ENCODE data around the gene NRXN3.
A peak's percentile ranks its signal among the peaks of the same experiment; 100 is the strongest.

The NRXN3 gene

DNA sequence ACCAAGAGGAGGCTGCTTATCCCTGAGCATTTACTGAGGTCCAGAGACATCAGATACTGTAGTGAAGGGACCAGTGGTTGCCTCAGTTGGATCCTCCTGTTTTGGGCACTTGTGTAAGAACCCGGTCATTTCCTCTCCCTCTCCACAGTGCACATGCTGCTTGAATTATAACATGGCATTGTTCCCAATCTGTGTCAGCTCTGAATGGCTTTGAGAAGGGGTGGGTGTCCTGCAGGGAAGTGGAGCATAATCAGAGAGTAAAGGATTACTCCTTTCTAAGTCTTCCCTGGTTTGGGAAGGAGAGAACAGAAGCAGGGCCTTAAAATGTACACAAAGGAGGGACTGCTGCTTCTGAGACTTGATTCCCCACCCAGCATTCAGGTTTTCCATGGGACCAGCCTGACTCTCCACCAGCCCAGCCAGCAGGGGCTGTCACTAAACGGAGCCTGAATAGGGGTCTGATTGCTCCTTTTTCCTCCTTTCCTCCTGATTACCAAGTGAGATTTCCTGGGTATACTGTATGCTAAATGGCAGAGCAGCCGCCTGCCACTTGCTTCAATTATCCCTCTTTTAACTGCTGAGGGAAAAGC, 78.4 kb downstream of the NRXN3 start:
- DNase-seq: peak; percentile 87

- no peak for DNase-seq
Measured at GRCh38 chr14:78251308-78251707, 81.1 kb downstream of the NRXN3 start.

DNA sequence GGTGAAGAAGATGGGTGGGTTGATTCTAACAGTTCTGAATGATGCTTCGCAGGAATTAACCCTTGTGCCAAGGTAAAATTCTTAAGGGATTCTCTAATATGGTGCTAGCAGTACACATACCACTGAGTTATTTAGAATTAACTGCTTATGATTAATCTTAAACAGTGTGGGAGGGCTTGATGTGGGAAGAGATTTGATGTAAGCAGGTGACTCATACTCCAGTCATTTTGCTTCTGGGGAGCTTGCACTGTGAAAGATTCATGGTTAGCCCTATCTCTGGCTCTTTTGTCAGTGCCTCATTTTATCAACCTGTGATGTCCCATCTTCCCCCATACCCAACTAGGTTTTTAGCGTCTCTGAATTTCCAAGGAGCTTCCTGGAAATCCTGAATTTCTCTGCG, 83.8 kb downstream of the NRXN3 start:
- DNase-seq: no peak

- DNase-seq: peak; percentile 97
Measured at GRCh38 chr14:78254911-78255461, 84.8 kb downstream of the NRXN3 start.

DNA sequence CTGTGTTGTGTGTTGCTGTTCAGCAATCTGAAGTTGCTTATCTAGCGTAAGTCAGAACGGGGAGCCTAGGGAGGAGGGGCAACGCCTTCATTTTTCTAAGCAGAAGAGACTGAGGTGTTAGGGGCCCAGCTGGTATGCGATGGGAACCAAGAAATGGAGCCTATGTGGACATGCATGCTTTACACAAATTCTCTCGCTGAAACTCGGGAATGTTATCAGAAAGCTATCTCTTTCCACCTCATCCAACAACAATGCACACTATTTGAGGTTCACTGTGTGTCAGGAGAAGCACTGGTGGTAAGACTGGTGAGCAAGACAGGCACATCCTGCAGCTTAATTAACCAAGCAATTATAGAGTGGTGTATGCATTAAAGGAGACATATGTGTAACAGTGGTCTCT, 89.7 kb downstream of the NRXN3 start:
- peak; percentile 23 for DNase-seq

GRCh38 chr14:78278464-78279250, 108.5 kb downstream of the NRXN3 start:
- DNase-seq: peak; percentile 96

GRCh38 chr14:78282437-78282836, 112.3 kb downstream of the NRXN3 start:
- peak; percentile 95 for DNase-seq

GRCh38 chr14:78286210-78286609, 116.0 kb downstream of the NRXN3 start:
- no peak for DNase-seq

DNA sequence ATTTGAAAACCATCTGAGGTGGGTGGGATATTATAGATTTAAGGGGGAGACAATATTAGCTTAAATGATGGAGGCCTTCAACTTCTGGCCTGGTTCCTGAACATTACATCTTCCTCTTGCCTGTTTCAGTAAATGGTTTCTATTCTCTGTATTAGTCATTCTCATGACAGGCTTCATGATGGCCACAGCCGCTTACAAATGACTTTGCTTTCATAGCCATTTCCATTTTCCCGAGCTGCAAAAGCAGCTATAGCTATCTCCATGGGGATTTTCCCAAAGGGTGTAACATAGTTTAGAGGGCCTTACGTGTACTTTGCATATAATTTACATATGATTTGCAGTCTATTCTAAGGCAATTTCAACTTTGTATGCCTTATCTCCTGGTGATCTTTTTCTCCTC, 121.8 kb downstream of the NRXN3 start:
- DNase-seq: no peak

DNA sequence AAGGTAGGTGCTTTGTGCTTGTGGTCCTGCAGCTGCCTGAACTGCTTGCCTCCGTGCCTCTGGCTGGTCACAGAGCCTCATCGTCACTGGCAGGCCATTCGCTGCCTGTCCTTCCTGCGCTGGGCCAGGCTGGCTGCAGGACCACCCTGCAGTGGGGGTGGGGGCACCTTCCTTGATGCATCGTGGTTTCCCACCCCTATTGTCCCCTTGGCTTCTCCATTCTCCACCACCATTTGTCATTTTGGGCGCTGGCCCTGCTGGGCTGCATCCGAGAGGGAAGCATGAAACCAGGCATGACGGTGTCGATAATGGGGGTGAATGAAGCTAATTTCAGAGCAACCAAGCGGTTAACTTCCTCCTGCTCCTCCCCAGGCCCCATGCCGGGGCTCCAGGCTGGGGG, 127.7 kb downstream of the NRXN3 start:
- DNase-seq: no peak

GRCh38 chr14:78298298-78298697, 128.1 kb downstream of the NRXN3 start:
- no peak for DNase-seq

GRCh38 chr14:78302841-78303240, 132.7 kb downstream of the NRXN3 start:
- DNase-seq: peak; percentile 34

GRCh38 chr14:78307671-78308070, 137.5 kb downstream of the NRXN3 start:
- peak; percentile 98 for DNase-seq

DNA sequence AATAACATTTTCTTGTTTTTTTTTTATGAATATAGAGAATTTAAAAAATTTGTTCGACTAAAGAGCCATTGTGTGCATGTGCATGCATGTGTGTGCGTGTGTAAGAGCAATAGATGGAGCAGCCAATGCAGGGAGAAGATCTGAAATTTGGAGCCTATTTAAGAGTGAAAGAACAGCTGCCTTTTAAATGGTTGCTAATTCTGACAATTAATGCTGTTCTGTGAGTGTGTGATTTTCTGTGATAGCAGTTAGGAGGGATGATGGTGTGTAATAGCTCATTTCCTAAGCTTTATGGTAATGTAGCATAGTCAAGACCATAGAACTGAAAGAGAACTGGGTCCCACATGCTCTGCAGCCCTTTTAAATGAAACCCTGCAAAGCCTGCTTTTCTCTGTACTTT, 137.9 kb downstream of the NRXN3 start:
- peak; percentile 88 for DNase-seq

DNA sequence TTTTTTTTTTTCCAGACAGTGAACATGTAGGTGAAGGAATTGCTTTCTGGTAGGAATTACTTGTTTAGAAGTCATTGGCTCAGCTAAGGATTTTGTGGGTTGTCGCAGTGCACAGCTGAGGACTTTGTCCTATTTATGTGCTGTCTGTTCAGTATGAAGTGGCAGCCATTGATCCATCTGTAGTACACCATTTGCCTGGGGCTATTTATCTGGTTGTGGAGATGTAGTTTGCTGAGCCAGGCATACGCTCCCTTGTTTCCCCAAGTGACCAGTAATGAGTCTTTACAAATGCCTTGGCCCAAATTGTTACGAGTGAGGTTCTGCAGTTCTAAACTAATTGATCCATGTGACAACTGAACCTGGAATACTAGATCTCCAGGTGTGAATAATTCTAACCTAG, 140.1 kb downstream of the NRXN3 start:
- peak; percentile 97 for DNase-seq

GRCh38 chr14:78313499-78313898, 143.3 kb downstream of the NRXN3 start:
- DNase-seq: no peak

DNA sequence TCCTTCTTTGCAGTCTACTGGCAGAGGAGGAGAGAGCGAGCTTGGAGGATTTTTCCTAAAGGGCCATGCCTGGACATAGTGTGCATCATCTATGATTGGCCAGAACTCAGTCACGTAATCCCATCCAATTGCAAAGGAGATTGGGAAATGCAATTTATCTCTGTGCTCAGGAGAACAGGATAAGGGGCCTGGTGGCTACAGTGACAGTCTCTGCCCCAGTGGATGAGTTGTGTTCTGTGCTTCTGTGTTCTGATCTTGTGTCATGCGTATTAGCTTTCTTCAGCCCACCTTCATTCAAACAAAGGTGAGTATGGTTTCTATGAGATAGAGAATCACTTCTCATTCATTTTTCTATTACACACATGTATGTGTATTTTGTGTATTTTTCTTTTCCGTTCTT, 144.3 kb downstream of the NRXN3 start:
- peak; percentile 41 for DNase-seq

DNA sequence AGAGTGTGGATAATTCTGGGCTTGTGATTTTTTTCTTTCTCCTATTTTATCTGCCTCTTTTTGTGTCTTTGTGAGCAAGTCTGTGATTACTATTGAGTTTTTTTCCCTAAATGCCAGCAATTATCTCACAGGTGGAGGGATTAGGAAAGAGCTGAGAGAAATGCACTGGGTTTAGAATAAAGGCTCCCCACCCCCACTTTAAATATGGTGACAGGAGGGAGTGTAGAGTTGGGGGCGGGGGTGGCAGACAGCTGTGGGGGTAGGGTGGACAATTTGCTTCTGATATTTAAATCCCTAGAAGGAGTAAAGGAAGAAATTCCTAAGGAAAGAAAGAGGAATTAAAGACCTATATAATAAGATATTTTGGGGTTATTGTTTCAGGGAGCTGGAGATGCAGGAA, 145.9 kb downstream of the NRXN3 start:
- DNase-seq: peak; percentile 97

DNA sequence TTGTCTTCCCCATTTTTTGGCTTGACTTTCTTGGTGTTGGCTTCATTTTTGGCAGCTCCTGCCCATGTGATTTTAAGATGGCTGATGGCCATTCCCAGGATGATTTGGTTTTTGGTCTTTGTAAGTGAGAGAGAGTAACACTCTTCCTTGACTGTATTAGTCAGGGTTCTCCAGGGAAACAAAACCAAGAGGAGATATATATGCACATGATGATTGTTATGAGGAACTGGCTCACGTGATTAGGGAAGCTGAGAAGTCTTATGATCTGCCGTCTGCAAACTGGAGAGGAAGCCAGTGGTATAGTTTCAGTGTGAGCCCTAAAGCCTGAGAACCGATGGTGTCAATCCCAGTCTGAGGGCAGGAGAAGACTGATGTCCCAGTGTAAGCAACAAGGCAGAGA, 146.6 kb downstream of the NRXN3 start:
- DNase-seq: no peak

DNA sequence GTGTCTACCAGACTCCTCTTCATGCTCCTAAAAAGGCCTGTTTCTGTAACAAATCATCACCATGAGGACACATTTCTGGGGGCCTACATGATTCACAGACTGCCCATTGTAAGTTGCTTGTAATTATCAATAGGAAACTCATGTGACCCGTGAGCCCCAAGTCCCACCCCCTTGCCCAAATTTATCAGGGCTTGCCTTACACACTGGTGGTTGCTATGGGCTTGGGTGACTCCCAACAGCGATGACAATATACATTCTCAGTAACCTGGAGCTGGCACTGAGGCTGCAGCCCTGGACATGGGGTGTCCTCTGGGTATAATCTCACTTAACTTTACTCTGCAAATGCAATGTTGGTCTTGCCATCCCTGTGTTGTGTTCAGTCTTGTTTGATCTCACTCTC, 149.2 kb downstream of the NRXN3 start:
- DNase-seq: no peak

DNA sequence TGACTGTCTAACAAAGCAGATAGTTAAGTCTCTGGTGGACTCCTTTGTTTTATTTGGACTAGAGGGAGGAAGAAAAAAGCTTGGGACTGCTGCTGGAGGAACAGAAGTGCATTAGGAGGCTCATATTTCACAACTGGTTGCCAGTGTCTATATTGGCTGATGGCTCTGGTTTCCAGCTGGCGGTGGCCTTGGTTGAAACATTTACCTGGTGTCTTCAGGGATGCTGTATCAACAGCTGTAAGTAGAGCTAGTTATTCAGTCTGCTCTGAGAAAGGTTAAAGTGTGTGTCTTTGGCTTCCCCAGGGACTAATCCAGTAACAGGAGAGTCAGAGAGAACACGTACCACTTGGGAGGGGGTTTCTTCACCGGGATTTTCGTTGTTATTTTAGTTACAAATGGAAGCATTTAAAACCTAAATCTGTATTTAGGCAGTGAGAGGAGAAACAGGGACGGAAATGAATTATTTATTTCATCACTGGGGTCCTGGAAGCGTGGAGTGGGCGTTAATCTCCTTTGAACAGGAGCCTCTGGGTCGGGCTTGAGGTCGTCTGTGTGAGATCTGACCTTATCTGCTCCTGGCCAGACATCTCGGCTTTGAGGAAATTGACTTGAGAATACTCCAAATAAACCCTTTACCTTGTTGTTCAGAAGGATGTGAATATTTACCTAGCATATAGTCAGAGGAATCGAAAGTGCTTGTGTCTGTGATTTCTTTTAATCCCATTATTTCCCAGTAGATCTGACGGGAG, 149.9 kb downstream of the NRXN3 start:
- DNase-seq: peak; percentile 98

GRCh38 chr14:78324353-78324752, 154.2 kb downstream of the NRXN3 start:
- DNase-seq: peak; percentile 37

DNA sequence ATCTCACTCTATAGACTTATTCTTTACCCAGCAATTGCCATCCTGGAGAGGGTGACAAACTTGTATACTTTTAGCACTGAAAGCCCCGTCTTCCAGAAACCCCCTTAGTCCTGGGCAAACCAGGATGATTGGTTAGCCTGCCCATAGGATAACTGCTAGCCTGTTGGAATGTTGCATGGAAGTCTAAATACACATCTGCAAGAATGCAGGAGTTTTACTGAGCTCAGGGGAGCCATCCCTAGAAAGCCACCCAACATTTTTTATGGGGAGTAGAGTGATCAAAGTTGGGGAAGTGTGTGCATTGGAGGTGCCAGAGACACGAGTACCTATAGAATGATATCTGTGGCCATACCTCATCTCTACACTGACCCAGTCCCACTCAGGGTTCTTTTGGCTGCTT, 155.7 kb downstream of the NRXN3 start:
- no peak for DNase-seq
